ENCODE measurements around the gene FOS. TPM values are rescaled to one million over a fixed set of nuclear protein-coding genes. Genes with fewer than 3 reads are reported as not detected.

The FOS gene
- total and polyA plus RNA-seq, 2 experiments from 2014 or later: 47.3 to 54.8 TPM

DNA sequence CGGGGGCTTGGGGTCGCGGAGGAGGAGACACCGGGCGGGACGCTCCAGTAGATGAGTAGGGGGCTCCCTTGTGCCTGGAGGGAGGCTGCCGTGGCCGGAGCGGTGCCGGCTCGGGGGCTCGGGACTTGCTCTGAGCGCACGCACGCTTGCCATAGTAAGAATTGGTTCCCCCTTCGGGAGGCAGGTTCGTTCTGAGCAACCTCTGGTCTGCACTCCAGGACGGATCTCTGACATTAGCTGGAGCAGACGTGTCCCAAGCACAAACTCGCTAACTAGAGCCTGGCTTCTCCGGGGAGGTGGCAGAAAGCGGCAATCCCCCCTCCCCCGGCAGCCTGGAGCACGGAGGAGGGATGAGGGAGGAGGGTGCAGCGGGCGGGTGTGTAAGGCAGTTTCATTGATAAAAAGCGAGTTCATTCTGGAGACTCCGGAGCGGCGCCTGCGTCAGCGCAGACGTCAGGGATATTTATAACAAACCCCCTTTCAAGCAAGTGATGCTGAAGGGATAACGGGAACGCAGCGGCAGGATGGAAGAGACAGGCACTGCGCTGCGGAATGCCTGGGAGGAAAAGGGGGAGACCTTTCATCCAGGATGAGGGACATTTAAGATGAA lies 630 bp downstream of the FOS start:
- ATAC-seq: no peak
- H2AFZ ChIP-seq: no peak overlapping the region
- H3K27me3 Mint-ChIP-seq (ENCODE audit: insufficient read depth, low read depth, poor library complexity): peaks cover 60% of the 10 kb centered on the region
- H3K79me2 ChIP-seq (replicated peaks; ENCODE audit: insufficient read depth): peaks cover 18% of the 10 kb centered on the region
- H3K9me2 ChIP-seq (ENCODE audit: insufficient read depth): no peaks in the 10 kb centered on the region
- DNase-seq (ENCODE audit: low spot score): peak; percentile 46
- TF ChIP-seq CREB1 (CRISPR knock-in tag; IDR thresholded peaks at IDR 0.05; ENCODE audit: low read depth): 0 out of 2 replicates have a peak, but pooled peaks have one; percentile 29
- TF ChIP-seq ZNF462 (CRISPR knock-in tag; IDR thresholded peaks at IDR 0.05): no peak
- H3K27ac ChIP-seq (ENCODE audit: low read depth): no peak overlapping the region
- 0 out of 2 replicates have a peak, but pooled peaks cover 12% of the 10 kb centered on the region for H3K36me3 ChIP-seq (ENCODE audit: insufficient read depth)
- H4K20me1 ChIP-seq (replicated peaks; ENCODE audit: insufficient read depth): 0 out of 2 replicates have a peak, but pooled peaks cover 7% of the 10 kb centered on the region
- H3K36me3 Mint-ChIP-seq (ENCODE audit: low read depth): peaks cover 31% of the 10 kb centered on the region
- peaks cover 39% of the 10 kb centered on the region for H3F3A ChIP-seq (replicated peaks; ENCODE audit: low read depth)
- peaks cover 33% of the 10 kb centered on the region for H3K4me1 Mint-ChIP-seq
- peak overlapping the region; percentile 92 for H3K4me3 Mint-ChIP-seq
- H3K4me1 ChIP-seq (ENCODE audit: insufficient read depth): peaks cover 23% of the 10 kb centered on the region
- H3K9me3 Mint-ChIP-seq: no peaks in the 10 kb centered on the region; the same call in 1 of the 3 replicates
- H3K4me3 ChIP-seq: peak overlapping the region; percentile 99
- H3K27me3 ChIP-seq (ENCODE audit: insufficient read depth): peaks cover 41% of the 10 kb centered on the region
- H3K27ac Mint-ChIP-seq: peak overlapping the region; percentile 100
- peak overlapping the region; percentile 97 for H3K4me2 ChIP-seq

DNA sequence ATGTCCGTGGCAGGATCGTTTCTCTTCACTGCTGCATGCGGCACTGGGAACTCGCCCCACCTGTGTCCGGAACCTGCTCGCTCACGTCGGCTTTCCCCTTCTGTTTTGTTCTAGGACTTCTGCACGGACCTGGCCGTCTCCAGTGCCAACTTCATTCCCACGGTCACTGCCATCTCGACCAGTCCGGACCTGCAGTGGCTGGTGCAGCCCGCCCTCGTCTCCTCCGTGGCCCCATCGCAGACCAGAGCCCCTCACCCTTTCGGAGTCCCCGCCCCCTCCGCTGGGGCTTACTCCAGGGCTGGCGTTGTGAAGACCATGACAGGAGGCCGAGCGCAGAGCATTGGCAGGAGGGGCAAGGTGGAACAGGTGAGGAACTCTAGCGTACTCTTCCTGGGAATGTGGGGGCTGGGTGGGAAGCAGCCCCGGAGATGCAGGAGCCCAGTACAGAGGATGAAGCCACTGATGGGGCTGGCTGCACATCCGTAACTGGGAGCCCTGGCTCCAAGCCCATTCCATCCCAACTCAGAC lies 1.2 kb downstream of the FOS start:
- DNase-seq (ENCODE audit: low spot score): peak; percentile 77
- Histone ChIP-seq H3K27ac (ENCODE audit: low read depth) (peak overlapping the region; percentile 88), H3K36me3 (ENCODE audit: insufficient read depth) (0 out of 2 replicates have a peak, but pooled peaks cover 12% of the 10 kb centered on the region), H3K79me2 (replicated peaks; ENCODE audit: insufficient read depth) (peaks cover 18% of the 10 kb centered on the region), H3K4me1 (ENCODE audit: insufficient read depth) (peaks cover 23% of the 10 kb centered on the region), H2AFZ (no peak overlapping the region), H3K9me2 (ENCODE audit: insufficient read depth) (no peaks in the 10 kb centered on the region), H3K27me3 (ENCODE audit: insufficient read depth) (peaks cover 36% of the 10 kb centered on the region), H3F3A (replicated peaks; ENCODE audit: low read depth) (peaks cover 39% of the 10 kb centered on the region), H3K4me2 (peak overlapping the region; percentile 97), H3K4me3 (peak overlapping the region; percentile 99), H4K20me1 (replicated peaks; ENCODE audit: insufficient read depth) (0 out of 2 replicates have a peak, but pooled peaks cover 7% of the 10 kb centered on the region)
- ATAC-seq: peak; percentile 7
- Mint-ChIP-seq H3K4me3 (peak overlapping the region; percentile 92), H3K36me3 (ENCODE audit: low read depth) (peaks cover 31% of the 10 kb centered on the region), H3K9me3 (no peaks in the 10 kb centered on the region; the same call in 1 of the 3 replicates), H3K27me3 (ENCODE audit: insufficient read depth, low read depth, poor library complexity) (peaks cover 60% of the 10 kb centered on the region), H3K27ac (peak overlapping the region; percentile 100), H3K4me1 (peaks cover 33% of the 10 kb centered on the region)
- TF ChIP-seq EZH2 (IDR thresholded peaks at IDR 0.05; ENCODE audit: low read depth, unreplicated experiment) (no peak), STAT1 (IDR thresholded peaks at IDR 0.05; ENCODE audit: unreplicated experiment) (no peak), CREB1 (CRISPR knock-in tag; IDR thresholded peaks at IDR 0.05; ENCODE audit: low read depth) (no peak), JUNB (IDR thresholded peaks at IDR 0.05; ENCODE audit: unreplicated experiment) (no peak), ZNF331 (CRISPR knock-in tag; IDR thresholded peaks at IDR 0.05; ENCODE audit: low read depth) (no peak), NANOG (IDR thresholded peaks at IDR 0.05; ENCODE audit: borderline replicate concordance) (no peak)
- TF ChIP-seq, protein P1, sequence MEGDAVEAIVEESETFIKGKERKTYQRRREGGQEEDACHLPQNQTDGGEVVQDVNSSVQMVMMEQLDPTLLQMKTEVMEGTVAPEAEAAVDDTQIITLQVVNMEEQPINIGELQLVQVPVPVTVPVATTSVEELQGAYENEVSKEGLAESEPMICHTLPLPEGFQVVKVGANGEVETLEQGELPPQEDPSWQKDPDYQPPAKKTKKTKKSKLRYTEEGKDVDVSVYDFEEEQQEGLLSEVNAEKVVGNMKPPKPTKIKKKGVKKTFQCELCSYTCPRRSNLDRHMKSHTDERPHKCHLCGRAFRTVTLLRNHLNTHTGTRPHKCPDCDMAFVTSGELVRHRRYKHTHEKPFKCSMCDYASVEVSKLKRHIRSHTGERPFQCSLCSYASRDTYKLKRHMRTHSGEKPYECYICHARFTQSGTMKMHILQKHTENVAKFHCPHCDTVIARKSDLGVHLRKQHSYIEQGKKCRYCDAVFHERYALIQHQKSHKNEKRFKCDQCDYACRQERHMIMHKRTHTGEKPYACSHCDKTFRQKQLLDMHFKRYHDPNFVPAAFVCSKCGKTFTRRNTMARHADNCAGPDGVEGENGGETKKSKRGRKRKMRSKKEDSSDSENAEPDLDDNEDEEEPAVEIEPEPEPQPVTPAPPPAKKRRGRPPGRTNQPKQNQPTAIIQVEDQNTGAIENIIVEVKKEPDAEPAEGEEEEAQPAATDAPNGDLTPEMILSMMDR (conservative IDR thresholded peaks at IDR 0.05; ENCODE audit: low read depth in 2 of 2): no peak

All from GM23338 (cell line).